Measurements from ENCODE around the gene PADI3.

Gene PADI3

DNA sequence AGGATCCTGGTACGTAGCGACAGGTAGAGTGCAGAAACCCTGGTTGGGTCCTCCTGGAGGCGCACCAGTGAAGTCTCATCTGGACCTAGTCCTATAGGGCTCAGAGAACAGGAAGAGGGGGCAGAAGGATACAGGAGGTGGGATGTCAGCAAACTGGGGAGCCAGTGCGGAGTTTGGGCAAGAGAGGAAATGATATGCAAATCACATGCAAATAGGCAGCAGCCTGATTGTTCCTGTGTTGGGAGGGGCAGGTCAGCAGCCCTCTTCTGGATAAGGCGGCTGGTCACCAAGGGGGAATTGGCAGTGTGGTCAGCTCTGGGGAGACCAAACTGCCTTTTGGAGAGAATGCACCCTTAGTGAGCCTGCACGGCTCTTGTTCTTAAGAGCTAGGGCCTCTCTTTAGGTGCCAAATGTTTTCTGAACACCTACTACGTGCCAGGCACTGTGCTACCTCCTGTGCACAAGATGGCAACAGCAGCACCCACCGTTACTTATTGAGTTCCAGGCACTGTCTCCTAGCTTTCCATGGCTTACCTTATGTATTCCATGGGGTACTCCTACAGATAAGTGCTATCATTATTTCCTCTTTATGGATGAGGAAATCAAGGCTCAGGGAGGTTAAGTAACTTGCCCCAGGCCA is 18.1 kb upstream of the PADI3 start:
- Histone ChIP-seq H3K36me3 (ENCODE audit: insufficient read depth, low read length) (no peaks in the 10 kb centered on the region), H4K20me1 (ENCODE audit: insufficient read depth, low read length) (no peaks in the 10 kb centered on the region), H3K79me2 (ENCODE audit: insufficient read depth, low read length) (no peaks in the 10 kb centered on the region), H3K27ac (ENCODE audit: low read depth, low read length, poor library complexity, severe bottlenecking) (no peak overlapping the region), H3K4me2 (ENCODE audit: low read length) (no peak overlapping the region), H3K4me3 (ENCODE audit: low read depth, low read length, poor library complexity, severe bottlenecking) (no peak overlapping the region), H3K9me2 (ENCODE audit: low read depth, low read length) (no peaks in the 10 kb centered on the region), H3K9ac (ENCODE audit: low read length) (no peak overlapping the region), H3F3A (ENCODE audit: insufficient read depth, low read length) (no peaks in the 10 kb centered on the region), H3K4me1 (ENCODE audit: insufficient read depth, low read length, severe bottlenecking) (no peaks in the 10 kb centered on the region), H2AFZ (ENCODE audit: low read length) (no peak overlapping the region), H3K9me3 (ENCODE audit: low read length) (no peaks in the 10 kb centered on the region), H3K27me3 (ENCODE audit: insufficient read depth, low read length) (0 out of 2 replicates have a peak, but pooled peaks cover 3% of the 10 kb centered on the region)
- TF ChIP-seq EZH2 (IDR thresholded peaks at IDR 0.05; ENCODE audit: borderline replicate concordance, low read length) (no peak), CTCF (IDR thresholded peaks at IDR 0.05; ENCODE audit: low read length) (no peak)

DNA sequence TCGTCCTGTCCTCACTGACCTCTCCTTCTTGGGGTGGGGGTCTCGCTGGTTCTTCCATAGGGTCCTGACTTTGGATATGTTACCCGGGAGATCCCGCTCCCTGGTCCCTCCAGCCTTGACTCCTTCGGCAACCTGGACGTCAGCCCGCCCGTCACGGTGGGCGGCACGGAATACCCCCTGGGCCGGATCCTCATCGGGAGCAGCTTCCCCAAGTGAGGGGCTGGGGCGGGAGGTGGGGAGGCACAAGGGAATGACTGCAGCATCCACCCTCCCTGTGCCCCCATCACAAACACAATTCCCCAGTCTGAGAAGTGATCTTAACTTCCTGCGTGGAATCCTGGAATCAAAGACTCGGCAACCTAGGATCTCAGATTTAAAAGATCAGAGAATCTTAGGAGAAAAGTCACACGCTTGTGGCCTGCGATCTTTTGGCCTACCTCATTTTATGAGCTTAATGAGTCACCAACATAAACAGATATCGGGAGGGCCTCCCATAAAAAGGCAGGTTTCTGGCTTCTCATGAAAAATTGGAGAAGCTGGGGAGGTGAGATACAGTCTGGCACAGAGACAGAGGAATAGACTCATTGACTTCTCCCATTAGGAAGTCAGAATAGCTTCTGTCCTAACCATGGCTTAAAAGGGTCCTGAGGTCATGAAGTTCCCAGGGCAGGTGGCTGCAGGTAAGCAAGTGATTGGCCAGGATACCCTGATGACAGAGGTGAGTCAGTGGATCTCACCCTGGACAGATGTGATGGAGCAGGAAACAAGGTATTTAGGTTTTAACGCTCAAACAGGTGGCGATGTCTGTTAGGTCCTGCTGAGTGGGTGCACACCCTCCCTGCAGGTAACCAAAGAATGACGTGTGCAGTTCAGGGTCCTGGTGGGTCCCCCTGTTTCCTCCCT is 15.9 kb upstream of the PADI3 start:
- Histone ChIP-seq H3K4me2 (ENCODE audit: low read length) (no peak overlapping the region), H3K79me2 (ENCODE audit: insufficient read depth, low read length) (no peaks in the 10 kb centered on the region), H3K9me3 (ENCODE audit: low read length) (no peaks in the 10 kb centered on the region), H3K4me1 (ENCODE audit: insufficient read depth, low read length, severe bottlenecking) (no peaks in the 10 kb centered on the region), H2AFZ (ENCODE audit: low read length) (no peak overlapping the region), H3K4me3 (ENCODE audit: low read depth, low read length, poor library complexity, severe bottlenecking) (no peak overlapping the region), H3K27ac (ENCODE audit: low read depth, low read length, poor library complexity, severe bottlenecking) (no peak overlapping the region), H3K36me3 (ENCODE audit: insufficient read depth, low read length) (no peaks in the 10 kb centered on the region), H3K9ac (ENCODE audit: low read length) (no peak overlapping the region), H3K27me3 (ENCODE audit: insufficient read depth, low read length) (0 out of 2 replicates have a peak, but pooled peaks cover 3% of the 10 kb centered on the region), H3K9me2 (ENCODE audit: low read depth, low read length) (no peaks in the 10 kb centered on the region), H4K20me1 (ENCODE audit: insufficient read depth, low read length) (no peaks in the 10 kb centered on the region), H3F3A (ENCODE audit: insufficient read depth, low read length) (no peaks in the 10 kb centered on the region)
- no peak for TF ChIP-seq CTCF (IDR thresholded peaks at IDR 0.05; ENCODE audit: low read length)
- TF ChIP-seq EZH2 (IDR thresholded peaks at IDR 0.05; ENCODE audit: borderline replicate concordance, low read length): no peak

GRCh38 chr1:17233675-17234320 is 15.1 kb upstream of the PADI3 start:
- H3K9me3 ChIP-seq (ENCODE audit: low read length): no peaks in the 10 kb centered on the region
- no peaks in the 10 kb centered on the region for H4K20me1 ChIP-seq (ENCODE audit: insufficient read depth, low read length)
- H3K4me3 ChIP-seq (ENCODE audit: low read depth, low read length, poor library complexity, severe bottlenecking): no peak overlapping the region
- no peaks in the 10 kb centered on the region for H3K79me2 ChIP-seq (ENCODE audit: insufficient read depth, low read length)
- H3K4me2 ChIP-seq (ENCODE audit: low read length): no peak overlapping the region
- no peaks in the 10 kb centered on the region for H3F3A ChIP-seq (ENCODE audit: insufficient read depth, low read length)
- no peak overlapping the region for H3K9ac ChIP-seq (ENCODE audit: low read length)
- no peaks in the 10 kb centered on the region for H3K36me3 ChIP-seq (ENCODE audit: insufficient read depth, low read length)
- H3K27me3 ChIP-seq (ENCODE audit: insufficient read depth, low read length): 0 out of 2 replicates have a peak, but pooled peaks cover 3% of the 10 kb centered on the region
- no peak overlapping the region for H3K27ac ChIP-seq (ENCODE audit: low read depth, low read length, poor library complexity, severe bottlenecking)
- no peak overlapping the region for H2AFZ ChIP-seq (ENCODE audit: low read length)
- H3K9me2 ChIP-seq (ENCODE audit: low read depth, low read length): no peaks in the 10 kb centered on the region
- no peaks in the 10 kb centered on the region for H3K4me1 ChIP-seq (ENCODE audit: insufficient read depth, low read length, severe bottlenecking)
- no peak for TF ChIP-seq EZH2 (IDR thresholded peaks at IDR 0.05; ENCODE audit: borderline replicate concordance, low read length)

Data from OCI-LY1 (cell line).